TTC549 (cell line): ENCODE measurements around the gene PIK3R6.
"Not testable (repeated sequence)": the region's sequence is repeated elsewhere in the genome, so short reads cannot be mapped to it uniquely, and the experiment has no call there.

ENCODE experiments used
- FAIRE-seq: peaks from 2 replicates; lab custom pipeline; 2012; peaks lifted over from hg19 to GRCh38; lab: Jason Lieb, UNC

The PIK3R6 gene

GRCh38 chr17:8872705-8873435 is 5.4 kb upstream of the PIK3R6 start:
- no peak for FAIRE-seq

GRCh38 chr17:8872036-8872704 is 4.7 kb upstream of the PIK3R6 start:
- no peak for FAIRE-seq

GRCh38 chr17:8871081-8871581 is 3.7 kb upstream of the PIK3R6 start:
- FAIRE-seq = no peak

- FAIRE-seq = no peak
These were observed 3.0 kb upstream of the PIK3R6 start for GRCh38 chr17:8870406-8871040.

- no peak for FAIRE-seq
These were observed 1.8 kb upstream of the PIK3R6 start for GRCh38 chr17:8869114-8869815.

GRCh38 chr17:8868529-8868951 is 1.1 kb upstream of the PIK3R6 start:
- FAIRE-seq = no peak

GRCh38 chr17:8868092-8868491 is 618 bp upstream of the PIK3R6 start:
- no peak for FAIRE-seq

GRCh38 chr17:8865811-8866210 is 1.7 kb downstream of the PIK3R6 start:
- FAIRE-seq = no peak

GRCh38 chr17:8865385-8865784 is 2.1 kb downstream of the PIK3R6 start:
- no peak for FAIRE-seq

- FAIRE-seq = no peak
These were observed 5.0 kb downstream of the PIK3R6 start for GRCh38 chr17:8862213-8863056.

GRCh38 chr17:8861495-8862181 is 5.8 kb downstream of the PIK3R6 start:
- FAIRE-seq = no peak

- FAIRE-seq = no peak
These were observed 7.6 kb downstream of the PIK3R6 start for GRCh38 chr17:8859804-8860430.

- FAIRE-seq = no peak
These were observed 8.3 kb downstream of the PIK3R6 start for GRCh38 chr17:8859027-8859803.

GRCh38 chr17:8857919-8858318 is 9.6 kb downstream of the PIK3R6 start:
- no peak for FAIRE-seq

GRCh38 chr17:8856869-8857575 is 10.5 kb downstream of the PIK3R6 start:
- no peak for FAIRE-seq

- not testable (repeated sequence) for FAIRE-seq
These were observed 11.3 kb downstream of the PIK3R6 start for GRCh38 chr17:8856205-8856603.

- FAIRE-seq = no peak
These were observed 11.8 kb downstream of the PIK3R6 start for GRCh38 chr17:8855477-8856204.

GRCh38 chr17:8851600-8851999 is 15.9 kb downstream of the PIK3R6 start:
- FAIRE-seq = no peak
